NCI-H2171 (cell line): Measurements from ENCODE around the gene GBA3.

Source experiments
- DNase-seq: peaks from one replicate; lab custom pipeline; 2025; lab: John Stamatoyannopoulos, UW

The GBA3 gene

DNA sequence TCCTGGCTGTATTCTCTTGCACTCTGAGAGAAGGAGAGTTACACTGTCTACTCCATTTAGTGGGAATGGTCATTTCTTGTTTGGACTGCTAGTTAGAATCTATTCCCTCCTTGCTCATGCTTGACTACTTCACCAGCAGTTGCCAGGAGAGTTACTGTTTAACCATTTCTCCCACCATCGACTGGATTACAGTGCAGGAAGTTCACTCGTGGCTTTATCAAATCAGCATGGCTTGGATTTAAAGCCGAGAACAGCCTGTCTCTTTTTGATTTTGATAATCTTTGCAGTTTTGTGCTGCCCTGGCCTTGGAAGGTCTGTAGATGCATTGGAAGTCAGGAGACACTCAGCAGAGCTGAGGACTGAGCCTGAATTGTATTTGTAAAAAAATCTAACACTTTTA lies 3.2 kb downstream of the GBA3 start:
- no peak for DNase-seq

DNA sequence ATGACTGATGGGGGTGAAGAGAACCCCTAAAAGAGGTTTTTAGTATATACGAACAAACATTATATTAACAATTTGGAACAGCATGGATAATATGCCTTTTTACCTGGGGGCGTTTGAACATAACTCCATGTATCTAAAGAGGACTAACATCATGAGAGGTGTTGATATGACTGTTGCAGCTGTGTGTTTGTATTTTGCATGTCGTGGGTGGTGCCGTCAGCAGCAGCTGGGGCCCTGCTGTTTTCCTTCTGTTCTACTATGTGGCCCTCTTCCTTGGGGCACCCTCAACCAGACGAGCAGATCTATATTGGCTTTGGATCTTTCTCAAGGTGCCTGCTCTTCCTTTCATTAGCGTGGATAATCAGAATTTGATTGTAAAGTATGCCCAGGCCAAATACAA lies 11.2 kb downstream of the GBA3 start:
- no peak for DNase-seq

DNA sequence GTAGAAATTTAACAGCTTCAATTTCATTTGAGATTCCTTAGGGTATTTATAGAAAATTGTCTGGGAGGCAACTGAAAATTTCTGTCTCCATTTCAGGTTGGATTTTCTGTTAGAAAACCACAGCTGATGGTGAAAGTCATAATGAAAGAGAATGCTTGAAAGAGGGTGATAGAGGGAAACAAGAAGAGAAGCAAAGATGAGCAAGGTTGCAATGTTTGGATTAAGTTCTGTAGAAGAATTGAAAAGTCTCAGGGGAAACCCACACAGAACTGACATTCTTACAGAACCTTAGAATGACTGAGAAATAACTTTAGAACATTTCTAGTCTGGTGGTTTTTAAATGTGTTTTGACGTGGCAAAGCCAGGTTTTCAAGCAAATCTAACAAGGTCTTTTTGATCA lies 14.7 kb downstream of the GBA3 start:
- no peak for DNase-seq

DNA sequence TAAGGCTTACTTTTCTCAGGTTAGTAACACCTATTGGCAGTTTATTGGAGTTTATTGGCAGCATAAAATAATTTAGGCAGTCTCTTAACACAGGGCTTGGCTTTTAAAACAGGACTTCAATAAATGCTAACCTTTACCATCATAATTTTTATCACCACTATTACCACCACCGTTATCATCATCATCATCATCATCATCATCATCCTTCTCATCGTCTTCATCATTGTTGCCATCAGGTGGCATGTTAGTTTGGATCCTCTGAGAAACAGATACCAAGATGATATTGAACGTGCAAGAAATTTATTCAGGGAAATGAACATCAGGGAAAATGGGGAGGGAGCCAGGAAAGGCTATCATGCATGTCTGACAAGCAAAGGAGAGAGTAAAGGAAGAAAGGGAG lies 16.2 kb downstream of the GBA3 start:
- no peak for DNase-seq

DNA sequence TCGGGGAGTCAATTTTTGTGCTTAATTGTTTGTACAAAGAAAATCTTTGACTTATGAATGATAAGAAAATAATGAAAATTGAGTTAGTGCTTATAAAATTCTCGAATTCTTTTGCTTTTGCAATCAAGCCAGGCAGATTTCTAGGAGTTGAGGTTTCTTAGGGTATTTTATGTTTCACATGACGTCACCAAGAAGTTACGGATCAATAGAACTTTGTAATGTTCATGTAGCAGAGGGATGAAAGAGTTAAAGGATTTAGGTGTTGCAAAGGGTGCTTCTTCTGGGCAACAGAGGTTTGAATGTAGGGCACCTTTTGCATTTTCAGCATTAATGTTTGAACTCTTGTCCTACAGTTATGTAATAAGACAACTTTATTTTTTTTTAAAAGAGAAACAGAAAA lies 19.4 kb downstream of the GBA3 start:
- no peak for DNase-seq

DNA sequence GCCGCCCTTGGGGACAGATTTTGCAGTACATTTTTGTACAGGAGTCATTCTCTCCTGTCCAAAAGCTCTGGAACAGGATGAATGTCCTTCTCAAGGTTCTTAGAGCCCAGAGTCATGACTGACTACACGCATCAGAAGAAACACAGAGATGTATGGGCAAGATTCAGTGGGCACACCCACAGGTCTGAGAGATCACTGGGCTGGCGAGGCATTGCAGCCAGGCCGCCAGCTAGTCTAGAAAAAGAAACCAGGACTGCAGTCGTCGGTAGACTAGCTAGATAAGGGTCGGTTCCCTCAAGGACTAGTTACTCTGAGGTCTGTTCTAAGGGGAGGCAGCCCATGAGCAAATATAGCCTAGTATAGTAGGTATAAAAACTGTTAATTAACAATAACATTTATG lies 19.8 kb downstream of the GBA3 start:
- DNase-seq, result no peak

DNA sequence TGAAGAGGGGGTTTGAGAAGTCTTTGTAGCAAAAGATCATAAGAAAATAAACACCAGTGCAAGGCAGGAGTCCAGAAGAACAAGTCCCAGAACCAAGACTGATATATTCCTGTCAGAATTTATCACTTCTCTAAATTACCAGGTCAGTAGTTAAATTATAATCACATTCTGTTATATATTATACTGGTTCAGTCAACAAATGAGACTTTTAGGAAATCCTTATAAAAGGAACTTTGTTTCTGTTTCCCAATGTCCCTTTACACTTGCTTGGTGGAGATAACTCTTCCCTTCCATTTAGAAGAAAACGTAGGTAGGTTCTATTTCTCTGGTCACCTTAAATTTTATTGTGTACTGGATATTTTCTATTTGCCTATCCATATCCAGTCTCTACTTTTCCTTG lies 21.1 kb downstream of the GBA3 start:
- DNase-seq, result no peak

DNA sequence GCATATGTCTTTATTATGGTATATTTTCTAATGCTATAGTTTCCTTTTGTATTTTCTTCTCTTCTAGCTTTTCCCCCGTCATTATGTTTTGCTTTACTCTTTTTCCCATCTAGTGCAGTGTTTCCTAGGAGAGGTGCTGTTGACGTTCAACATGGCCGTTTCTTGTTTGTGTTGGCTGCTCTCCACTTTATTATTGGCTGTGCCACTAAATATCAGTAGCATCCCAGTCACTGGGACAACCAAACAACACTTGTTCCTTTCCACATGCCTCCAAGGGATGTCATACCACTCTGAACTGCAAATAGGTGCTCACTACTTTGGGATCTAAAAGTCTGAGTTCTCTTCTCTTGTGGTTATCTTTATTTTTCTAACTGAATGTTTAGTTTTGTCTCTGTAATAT lies 26.5 kb downstream of the GBA3 start:
- no peak for DNase-seq

DNA sequence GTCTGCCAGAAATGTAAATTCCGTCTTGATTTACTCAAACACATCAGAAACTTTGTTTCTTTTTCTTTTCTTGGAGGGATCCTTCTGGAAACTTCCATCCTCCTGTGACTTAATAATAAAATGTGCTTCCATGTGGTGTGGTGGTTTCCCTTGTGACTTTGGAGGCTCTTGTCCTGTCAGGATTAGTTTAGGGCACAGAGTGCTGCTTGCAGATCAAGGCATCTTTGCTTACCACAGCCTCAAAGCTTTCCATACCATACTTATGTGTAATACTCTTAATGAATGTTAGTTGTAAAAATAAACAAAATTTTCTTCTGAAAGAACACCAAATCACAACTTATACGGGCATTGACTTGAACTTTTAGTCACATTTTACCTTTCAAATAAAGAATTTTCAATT lies 27.4 kb downstream of the GBA3 start:
- DNase-seq, result no peak

DNA sequence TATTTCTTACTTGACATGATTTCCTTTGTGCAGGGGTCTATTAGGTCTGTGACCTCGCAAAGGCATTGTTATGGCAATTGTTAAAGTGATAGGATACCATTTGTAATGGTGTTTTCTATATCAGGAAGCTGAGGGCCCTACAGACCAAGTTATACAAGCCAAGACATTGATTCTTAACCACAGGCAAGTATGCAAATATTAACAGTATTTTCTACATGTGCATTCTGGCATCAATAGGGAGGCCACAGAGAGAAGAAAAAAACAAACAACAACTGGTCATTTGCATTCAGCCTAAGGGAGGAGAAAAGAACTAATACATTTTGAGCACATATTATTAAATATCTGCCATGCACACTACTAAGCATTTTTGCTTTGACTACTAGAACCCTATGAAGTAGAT lies 28.5 kb downstream of the GBA3 start:
- no peak for DNase-seq

DNA sequence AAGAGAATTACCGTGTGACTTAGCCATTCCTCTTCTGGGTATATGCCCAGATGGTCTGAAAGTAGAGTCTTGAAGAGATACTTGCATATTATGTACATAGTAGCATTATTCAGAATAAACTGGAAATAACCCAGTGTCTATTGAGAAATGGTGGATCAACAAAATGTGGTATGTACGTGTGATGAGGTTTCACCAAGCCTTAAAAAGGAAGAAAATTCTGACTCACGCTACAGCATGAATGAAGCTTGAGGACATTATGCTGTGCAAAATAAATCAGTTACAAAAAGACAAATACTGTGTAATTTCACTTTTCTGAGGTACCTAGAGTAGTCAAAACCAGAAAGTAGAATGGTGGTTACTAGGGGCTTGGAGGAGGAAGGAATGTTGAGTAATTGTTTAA lies 37.3 kb downstream of the GBA3 start:
- DNase-seq, result no peak

DNA sequence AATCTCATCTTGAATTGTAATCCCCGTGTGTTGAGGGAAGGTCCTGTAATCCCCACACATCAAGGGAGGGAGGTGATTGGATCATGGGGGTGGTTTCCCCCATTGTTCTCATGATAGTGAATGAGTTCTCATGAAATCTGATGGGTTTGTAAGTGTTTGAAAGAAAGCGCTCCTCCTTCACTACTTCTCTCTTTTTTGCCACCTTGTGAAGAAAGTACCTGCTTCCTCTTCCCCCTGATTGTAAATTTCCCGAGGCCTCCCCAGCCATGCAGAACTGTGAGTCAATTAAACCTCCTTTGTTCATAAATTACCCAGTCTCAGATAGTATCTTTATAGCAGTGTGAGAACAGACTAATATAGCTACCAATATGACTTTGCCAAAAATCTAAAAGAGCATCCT lies 41.1 kb downstream of the GBA3 start:
- DNase-seq, result no peak

DNA sequence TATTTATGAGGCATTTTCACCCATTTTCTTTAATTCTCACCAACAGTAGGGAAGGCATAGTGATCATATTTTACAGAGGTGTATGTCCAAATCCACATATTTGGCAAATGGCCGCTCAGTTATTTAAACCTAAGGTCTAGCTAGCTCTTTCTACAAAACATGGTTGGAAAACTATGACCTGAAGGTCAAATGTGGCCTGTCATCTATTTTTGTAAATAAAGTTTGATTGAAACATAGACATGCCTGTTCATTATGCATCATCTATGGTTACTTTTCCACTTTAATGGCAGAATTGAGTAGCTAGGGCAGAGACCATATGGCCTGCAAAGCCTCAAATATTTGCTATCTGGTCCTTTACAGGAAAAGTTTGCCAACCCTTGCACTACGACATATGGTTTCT lies 44.2 kb downstream of the GBA3 start:
- DNase-seq, result no peak

DNA sequence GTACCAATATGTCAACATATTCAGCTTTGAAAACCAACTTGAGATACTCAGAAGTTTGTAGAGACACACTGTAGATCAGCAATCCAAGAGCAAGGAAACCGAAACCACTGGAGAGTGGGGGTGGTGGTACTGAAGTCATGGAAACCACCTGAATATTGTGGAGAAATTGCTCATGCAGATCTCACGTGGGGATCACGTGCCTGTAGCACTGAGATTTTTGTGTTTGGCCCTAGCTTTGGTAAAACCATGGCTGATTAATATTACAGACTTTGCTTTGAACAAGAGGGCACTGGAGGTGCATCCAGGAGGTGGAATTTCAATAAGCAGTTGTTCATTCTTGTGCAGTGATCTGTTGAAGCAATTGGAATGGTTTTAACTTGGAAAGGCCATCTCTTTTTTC lies 47.2 kb downstream of the GBA3 start:
- no peak for DNase-seq

DNA sequence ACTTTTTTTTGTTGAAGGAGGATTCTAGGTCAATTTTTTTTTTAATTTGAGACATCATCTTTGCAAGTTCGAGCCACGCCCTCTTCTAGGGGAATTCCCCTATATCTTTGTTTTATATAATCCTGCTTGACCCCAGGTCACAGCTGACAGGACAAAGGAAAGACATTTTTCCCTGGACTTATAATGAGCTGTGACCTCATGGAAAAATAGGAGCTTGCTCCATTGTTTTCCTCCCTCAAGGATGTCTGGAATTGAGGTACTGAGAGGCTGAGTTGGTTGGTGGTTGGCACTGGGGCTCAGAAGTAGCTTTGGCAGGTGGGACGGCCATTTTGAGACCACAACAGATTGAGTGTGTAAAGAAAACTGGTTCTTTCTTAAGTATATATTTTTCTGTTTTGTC lies 49.0 kb downstream of the GBA3 start:
- no peak for DNase-seq

DNA sequence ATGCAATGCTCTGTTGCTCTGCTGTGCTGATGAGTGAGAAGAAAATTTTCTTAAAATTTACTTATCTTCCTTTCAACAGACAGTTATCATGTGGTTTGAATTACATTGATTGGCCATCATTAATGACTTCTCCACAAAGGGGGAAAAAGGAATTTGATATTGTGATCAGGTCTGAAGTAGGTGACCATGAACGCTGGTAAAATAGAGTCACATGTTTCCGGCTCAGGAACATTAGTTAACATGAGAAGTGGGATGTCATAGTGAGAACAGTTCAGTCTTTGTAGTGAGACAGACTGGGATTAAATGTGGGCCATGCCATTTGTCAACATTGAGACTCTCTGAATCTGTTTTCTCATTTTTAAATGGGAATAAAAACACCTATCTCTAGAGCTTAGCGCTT lies 50.6 kb downstream of the GBA3 start:
- DNase-seq, result no peak

DNA sequence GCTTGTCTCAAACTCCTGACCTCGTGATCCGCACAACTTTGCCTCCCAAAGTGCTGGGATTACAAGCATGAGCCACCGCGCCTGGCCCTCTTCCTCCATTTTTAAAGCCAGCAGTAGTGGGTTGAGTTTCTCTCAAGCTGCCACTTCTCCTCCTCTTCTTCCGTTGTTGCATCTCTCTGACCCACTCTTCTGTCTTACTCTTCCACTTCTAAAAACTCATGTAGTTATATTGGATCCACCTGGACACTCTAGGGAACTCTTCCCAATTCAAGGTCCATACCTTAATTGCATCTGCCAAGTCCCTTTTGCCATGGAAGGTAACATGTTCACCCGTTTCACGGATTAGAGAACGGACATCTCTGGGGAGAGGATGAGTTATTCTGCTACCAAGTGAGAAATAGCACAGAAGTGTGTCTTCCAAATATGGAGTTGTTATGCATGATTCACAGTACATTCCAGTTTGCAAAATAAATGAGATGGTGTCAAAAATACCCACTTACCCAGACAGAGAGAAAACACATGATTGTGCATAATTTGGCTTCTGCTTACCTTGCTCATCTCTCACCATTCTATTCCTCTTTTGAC lies 51.8 kb downstream of the GBA3 start:
- no peak for DNase-seq

DNA sequence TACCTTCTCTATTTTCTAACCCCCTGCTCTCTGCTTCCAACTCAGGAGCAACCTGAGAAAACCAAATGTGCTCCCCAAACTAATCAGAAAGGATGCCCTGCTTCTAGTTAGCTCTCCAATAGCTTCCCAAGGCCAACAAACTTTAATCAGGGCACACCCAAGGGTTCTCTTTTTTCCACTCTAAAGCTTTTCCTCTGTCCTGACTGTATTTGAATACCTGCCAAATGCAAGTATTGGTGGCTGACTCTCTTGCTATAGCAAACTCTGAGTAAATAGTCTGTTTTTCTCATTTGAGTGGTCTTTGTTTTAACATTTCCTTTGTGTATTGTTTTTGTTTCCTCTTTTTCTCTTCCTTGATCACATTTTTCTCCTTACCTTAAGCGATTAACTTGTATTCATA lies 52.5 kb downstream of the GBA3 start:
- DNase-seq, result no peak

DNA sequence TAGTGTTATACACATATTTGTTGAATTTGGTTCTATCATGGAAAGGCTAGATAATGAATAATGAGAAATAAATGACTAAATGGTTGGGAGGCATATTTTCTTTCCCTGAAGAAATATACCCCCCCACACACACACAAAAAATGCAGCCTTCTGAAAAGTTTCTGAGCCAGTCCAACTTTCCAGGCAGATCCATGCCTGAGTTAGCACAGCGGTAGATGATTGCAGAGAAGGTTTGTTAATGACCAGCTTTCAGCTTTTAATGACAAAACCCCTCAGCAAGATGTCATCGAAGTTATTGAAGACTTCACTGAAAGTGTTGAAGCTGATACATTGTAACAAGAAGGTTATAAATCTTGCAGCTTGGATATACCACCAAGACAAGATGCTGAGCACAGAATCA lies 61.4 kb downstream of the GBA3 start:
- no peak for DNase-seq

DNA sequence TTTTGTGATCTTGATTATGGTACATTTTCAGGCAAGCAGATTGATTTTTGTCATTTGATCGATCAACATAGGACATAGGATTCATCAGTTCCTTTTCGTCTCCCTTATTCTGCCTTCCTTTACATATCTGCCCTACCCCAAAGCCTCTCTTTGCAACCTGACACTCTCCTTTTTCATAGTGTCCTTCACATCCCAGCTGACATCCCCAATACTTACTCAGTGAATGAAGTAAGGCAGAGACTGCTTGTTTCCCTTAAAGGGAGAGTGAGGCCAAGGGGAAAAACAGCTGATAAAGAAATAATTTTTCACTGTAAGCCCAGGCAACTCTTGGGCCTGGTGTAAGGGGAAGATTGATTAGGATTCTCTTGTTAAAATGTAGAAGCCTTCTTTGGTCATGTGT lies 69.8 kb downstream of the GBA3 start:
- no peak for DNase-seq

DNA sequence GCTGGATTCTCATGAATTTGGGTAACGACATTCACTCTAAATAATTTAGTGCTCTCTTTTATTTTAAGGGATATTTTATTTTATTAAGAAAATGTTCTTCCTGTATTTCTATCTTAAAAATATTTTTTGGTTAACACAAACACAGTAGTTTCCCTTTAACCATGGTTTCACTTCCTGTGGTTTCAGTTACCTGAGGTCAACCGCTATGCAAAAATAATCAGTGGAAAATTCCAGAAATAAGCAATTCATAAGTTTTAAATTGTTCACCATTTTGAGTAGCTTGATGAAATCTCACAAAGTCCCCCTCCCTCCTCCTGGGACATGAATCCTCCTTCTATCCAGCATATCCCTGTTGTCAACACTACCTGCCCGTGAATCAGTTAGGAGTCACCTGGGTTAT lies 71.4 kb downstream of the GBA3 start:
- DNase-seq, result no peak

DNA sequence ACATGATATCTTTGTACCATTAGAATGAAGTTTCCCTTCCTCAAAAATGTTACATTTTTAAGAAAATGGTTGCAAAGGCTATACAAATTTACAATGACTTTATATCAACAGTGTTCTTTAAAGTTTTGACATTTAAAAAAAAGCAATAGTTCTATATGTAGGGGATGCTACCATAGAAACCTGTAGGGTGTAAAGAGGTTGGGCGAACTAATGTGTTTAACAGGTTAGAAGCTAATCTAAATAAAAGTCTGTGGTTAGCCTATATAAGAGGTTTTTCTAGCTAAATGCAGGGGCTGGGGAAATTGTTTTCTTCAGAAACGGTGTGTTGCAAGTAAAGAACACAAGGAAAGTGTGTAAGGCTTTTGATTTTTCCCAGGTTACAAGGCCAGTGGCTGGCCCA lies 73.3 kb downstream of the GBA3 start:
- DNase-seq, result no peak

DNA sequence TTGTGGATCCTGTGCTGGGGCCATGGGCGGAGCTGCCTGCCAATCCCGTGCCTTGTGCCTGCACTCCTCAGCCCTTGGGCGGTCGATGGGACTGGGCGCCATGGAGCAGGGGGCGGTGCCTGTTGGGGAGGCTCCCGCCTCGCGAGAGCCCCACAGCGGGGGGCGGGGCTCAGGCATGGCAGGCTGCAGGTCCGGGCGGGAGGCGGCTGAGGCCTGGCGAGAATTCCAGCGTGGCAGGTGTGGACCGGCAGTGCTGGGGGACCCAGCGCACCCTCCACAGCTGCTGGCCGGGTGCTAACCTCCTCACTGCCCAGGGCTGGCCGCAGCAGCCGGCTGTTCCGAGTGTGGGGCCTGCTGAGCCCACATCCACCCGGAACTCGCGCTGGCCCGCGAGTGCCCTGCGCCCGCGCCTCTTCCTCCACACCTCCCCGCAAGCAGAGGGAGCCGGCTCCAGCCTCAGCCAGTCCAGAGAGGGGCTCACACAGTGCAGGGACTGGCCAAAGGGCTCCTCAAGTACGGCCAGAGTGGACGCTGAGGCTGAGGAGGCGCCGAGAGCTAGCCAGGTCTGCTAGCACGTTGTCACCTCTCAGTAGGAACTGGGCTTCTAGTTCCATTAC lies 85.9 kb downstream of the GBA3 start:
- no peak for DNase-seq

DNA sequence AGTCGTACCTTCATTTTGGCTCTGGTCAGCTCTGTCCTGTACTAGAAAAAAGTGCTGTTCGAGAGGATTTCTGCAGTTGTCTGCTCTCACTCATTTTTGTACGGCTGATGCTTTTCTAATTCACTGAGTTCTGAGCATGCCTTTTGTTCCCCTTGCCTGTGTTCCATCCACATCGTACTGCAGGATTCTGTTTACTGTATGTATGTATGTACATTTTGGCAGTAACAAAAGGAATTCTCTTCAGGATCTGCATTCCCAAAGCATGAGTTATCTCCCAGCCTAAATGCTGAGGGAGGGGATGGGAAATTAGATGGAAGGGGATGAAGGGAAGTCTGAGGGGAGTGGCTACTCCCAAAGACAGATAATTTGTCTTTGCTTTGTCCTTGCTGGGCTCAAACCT lies 87.6 kb downstream of the GBA3 start:
- no peak for DNase-seq

DNA sequence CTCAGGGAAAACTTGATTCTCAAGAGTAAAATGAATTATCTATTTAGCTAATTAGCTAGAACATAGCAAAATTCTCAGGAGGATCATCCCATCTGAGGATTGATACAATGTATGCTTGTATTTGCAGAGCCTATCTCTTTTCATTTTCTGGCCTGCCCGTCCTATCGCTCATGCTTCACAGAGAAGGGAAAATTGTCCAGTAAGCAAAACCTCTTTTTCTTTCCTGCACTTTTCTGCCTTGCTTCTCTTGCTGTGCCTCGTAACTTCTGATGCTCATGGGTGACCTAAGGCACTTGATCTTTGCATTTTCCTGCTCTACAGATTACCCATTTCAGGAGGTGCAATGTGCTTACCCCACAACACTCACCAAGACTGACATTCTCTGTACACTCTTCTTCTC lies 88.1 kb downstream of the GBA3 start:
- no peak for DNase-seq
